Measurements from ENCODE around the gene CIROP. TPM values are rescaled to one million over a fixed set of nuclear protein-coding genes. Genes with fewer than 3 reads are reported as not detected.

The CIROP gene
- total and polyA plus RNA-seq, 9 of the 15 experiments (the other 6 are each of a cell fraction or from before 2014, with no cell fraction given) = not detected

- TF ChIP-seq SRF (CRISPR knock-in tag; IDR thresholded peaks at IDR 0.05) (no peak), HOXB6 (CRISPR knock-in tag; IDR thresholded peaks at IDR 0.05; ENCODE audit: borderline replicate concordance) (no peak; the same call in 1 of the 2 replicates), JUNB (CRISPR knock-in tag; conservative IDR thresholded peaks at IDR 0.05) (no peak), TCF7 (IDR thresholded peaks at IDR 0.05; ENCODE audit: borderline replicate concordance) (0 out of 2 replicates have a peak, but pooled peaks have one; percentile 46), CREBBP (IDR thresholded peaks at IDR 0.05; ENCODE audit: low read depth, low read length) (no peak), FOXK2 (conservative IDR thresholded peaks at IDR 0.05 in 1 of 2, IDR thresholded peaks at IDR 0.05 in 1 of 2; ENCODE audit: low read depth in 2 of 2) (no peak), RAD21 (CRISPR knock-in tag; conservative IDR thresholded peaks at IDR 0.05 in 1 of 2, IDR thresholded peaks at IDR 0.05 in 1 of 2) (0 out of 4 replicates have a peak, but pooled peaks of 1 of the 2 experiments have one; percentile 12), ETV6 (IDR thresholded peaks at IDR 0.05; ENCODE audit: borderline replicate concordance in 1 of 2, low read depth in 2 of 2, low read length in 1 of 2) (no peak), ETV6 (CRISPR knock-in tag; IDR thresholded peaks at IDR 0.05; ENCODE audit: borderline replicate concordance) (no peak; the same call in 1 of the 2 replicates), NFATC3 (IDR thresholded peaks at IDR 0.05) (peak; percentile 100), NFRKB (IDR thresholded peaks at IDR 0.05; ENCODE audit: low read depth) (peak; percentile 70), ZKSCAN1 (IDR thresholded peaks at IDR 0.05; ENCODE audit: low read depth, low read length) (0 out of 2 replicates have a peak, but pooled peaks have one; percentile 17), KDM1A (IDR thresholded peaks at IDR 0.05) (no peak), USF1 (CRISPR knock-in tag; IDR thresholded peaks at IDR 0.05) (no peak), TFAP4 (CRISPR knock-in tag; IDR thresholded peaks at IDR 0.05; ENCODE audit: borderline replicate concordance) (peak; percentile 73), FOS (IDR thresholded peaks at IDR 0.05; ENCODE audit: extremely low read depth, insufficient read length) (no peak), CHD1 (IDR thresholded peaks at IDR 0.05; ENCODE audit: low read length) (peak; percentile 88), ZNF239 (CRISPR knock-in tag; IDR thresholded peaks at IDR 0.05) (no peak), TGIF2 (CRISPR knock-in tag; IDR thresholded peaks at IDR 0.05) (no peak), CC2D1A (IDR thresholded peaks at IDR 0.05) (peak; percentile 99), HDGF (IDR thresholded peaks at IDR 0.05) (no peak), CXXC5 (CRISPR knock-in tag; IDR thresholded peaks at IDR 0.05) (peak; percentile 80), SREBF2 (CRISPR knock-in tag; IDR thresholded peaks at IDR 0.05) (peak; percentile 80; the same call in 1 of the 2 replicates), ZNF12 (CRISPR knock-in tag; IDR thresholded peaks at IDR 0.05) (peak; percentile 84), THRAP3 (IDR thresholded peaks at IDR 0.05; ENCODE audit: borderline replicate concordance) (no peak), ARID3A (IDR thresholded peaks at IDR 0.05; ENCODE audit: borderline replicate concordance, low read depth, low read length) (no peak), ZNF354B (CRISPR knock-in tag; IDR thresholded peaks at IDR 0.05) (no peak), TCF3 (CRISPR knock-in tag; IDR thresholded peaks at IDR 0.05) (0 out of 2 replicates have a peak, but pooled peaks have one; percentile 37), POLR2AphosphoS2 (IDR thresholded peaks at IDR 0.05; ENCODE audit: low read length) (peak; percentile 65; the same call in 1 of the 2 replicates)
Observed at GRCh38 chr14:23094666-23095195, 10.1 kb downstream of the CIROP start, which contains the start of gene ACIN1 (continued).

All from K562 (cell line).